Lower leg skin (tissue), 4 donors: ENCODE data around the gene CNP. TPM values are rescaled to one million over a fixed set of nuclear protein-coding genes. Genes with fewer than 3 reads are reported as not detected.
A peak's percentile ranks its signal among the peaks of the same experiment; 100 is the strongest.

Source experiments
- DNase-seq, 2 donors: peaks; one replicate each; pipeline ENCODE4 v3.0.0-alpha.2; 2019; ENCODE audit warnings: low spot score in 2 of 2
- H3K4me3 ChIP-seq: fragments of 200-600 bp; sonication (generic); 2 replicates; pipeline ENCODE4 v1.5.1; 2017; ENCODE audit warnings: mild to moderate bottlenecking, low read depth; ENCODE audit not compliant: poor library complexity, severe bottlenecking
- POLR2A ChIP-seq, 2 donors: fragments of 450-650 bp; IDR thresholded peaks; one replicate each; pipeline ENCODE4 v1.6.1; 2016 to 2017; ENCODE audit warnings: antibody characterized with exemption in 2 of 2, mild to moderate bottlenecking in 1 of 2, moderate library complexity in 1 of 2
- WGBS, 2 donors: methylation state at CpG; one replicate each; pipeline ENCODE4 v1.1.5; 2018; 5-methylcytosine and 5-hydroxymethylcytosine counted together
- intact Hi-C: fragments of 100-400 bp; cut with DNase I; formaldehyde crosslinking; loops from one replicate; pipeline ENCODE4 v1.15.0; 2023; ENCODE audit warnings: low total_unique reads
- total RNA-seq, 4 donors: library from RNA; depleted of rRNA; stranded (reverse); fragments of >200 nt; gene quantifications; one replicate each; pipeline ENCODE4 v1.1.0, GENCODE V29; 2016
- TF ChIP-seq, protein P1 (sequence below), 3 donors: fragments of 450-650 bp; IDR thresholded peaks; one replicate each; pipeline ENCODE4 v1.5.1; 2016; ENCODE audit warnings: antibody characterized with exemption in 3 of 3, mild to moderate bottlenecking in 3 of 3, moderate library complexity in 2 of 3

The CNP gene
- total RNA-seq, 4 donors from 2014 or later: 37.2 to 63.8 (median 44.5) TPM

DNA sequence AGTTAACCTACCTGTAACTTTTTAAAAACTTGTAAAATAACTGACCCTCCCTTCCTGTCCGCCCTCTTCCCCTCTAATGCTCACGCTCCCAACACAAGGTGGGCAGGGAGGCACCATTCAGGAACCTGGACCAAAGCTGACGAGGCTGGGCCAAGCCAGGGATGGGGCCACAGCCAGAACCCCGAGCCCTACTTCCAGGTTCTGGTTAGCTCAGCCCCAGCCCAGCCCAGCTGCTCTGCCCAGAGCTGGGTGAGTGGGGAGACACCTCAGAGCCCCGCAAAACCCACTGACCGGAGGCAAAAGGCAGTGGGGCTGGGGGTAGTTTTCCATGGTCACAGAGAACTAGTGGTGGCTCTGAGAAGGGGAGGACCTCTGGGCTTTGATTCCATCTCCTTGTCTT, 7.4 kb downstream of the CNP start:
- 81 to 89% methylated on average over 6 of the region's 6 CpGs for WGBS, 2 donors
- no peak for DNase-seq
- no peak overlapping the region for H3K4me3 ChIP-seq
- TF ChIP-seq, protein P1, sequence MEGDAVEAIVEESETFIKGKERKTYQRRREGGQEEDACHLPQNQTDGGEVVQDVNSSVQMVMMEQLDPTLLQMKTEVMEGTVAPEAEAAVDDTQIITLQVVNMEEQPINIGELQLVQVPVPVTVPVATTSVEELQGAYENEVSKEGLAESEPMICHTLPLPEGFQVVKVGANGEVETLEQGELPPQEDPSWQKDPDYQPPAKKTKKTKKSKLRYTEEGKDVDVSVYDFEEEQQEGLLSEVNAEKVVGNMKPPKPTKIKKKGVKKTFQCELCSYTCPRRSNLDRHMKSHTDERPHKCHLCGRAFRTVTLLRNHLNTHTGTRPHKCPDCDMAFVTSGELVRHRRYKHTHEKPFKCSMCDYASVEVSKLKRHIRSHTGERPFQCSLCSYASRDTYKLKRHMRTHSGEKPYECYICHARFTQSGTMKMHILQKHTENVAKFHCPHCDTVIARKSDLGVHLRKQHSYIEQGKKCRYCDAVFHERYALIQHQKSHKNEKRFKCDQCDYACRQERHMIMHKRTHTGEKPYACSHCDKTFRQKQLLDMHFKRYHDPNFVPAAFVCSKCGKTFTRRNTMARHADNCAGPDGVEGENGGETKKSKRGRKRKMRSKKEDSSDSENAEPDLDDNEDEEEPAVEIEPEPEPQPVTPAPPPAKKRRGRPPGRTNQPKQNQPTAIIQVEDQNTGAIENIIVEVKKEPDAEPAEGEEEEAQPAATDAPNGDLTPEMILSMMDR (IDR thresholded peaks at IDR 0.05): no peak
- no peak for TF ChIP-seq POLR2A (IDR thresholded peaks at IDR 0.05)
- intact Hi-C loops: no loop called here

DNA sequence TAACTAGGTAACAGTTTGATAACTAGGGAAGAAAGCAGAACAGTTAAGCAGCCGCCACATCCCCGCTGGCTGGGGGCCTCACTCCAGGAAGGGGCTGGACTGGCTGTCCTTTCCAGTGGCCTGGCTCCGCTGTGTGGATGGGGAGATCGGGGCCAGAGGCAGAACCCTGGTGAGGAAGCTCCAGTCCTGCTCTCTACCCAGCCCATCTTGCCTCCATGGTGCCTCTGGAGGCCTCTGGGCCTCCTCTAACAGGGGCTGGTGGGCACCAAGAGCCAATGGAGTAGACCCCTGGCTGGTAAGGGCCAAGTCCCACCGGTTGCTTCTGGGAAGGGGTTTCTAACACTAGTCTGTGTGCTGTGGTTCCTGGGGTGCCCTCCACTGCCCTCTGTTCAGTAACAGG, 8.1 kb downstream of the CNP start:
- no peak for DNase-seq
- no peak for TF ChIP-seq POLR2A (IDR thresholded peaks at IDR 0.05)
- TF ChIP-seq, protein P1 (IDR thresholded peaks at IDR 0.05): no peak
- WGBS, 2 donors: 76 to 92% methylated on average over 5 of the region's 5 CpGs
- intact Hi-C loops: no loop called here
- no peak overlapping the region for H3K4me3 ChIP-seq

DNA sequence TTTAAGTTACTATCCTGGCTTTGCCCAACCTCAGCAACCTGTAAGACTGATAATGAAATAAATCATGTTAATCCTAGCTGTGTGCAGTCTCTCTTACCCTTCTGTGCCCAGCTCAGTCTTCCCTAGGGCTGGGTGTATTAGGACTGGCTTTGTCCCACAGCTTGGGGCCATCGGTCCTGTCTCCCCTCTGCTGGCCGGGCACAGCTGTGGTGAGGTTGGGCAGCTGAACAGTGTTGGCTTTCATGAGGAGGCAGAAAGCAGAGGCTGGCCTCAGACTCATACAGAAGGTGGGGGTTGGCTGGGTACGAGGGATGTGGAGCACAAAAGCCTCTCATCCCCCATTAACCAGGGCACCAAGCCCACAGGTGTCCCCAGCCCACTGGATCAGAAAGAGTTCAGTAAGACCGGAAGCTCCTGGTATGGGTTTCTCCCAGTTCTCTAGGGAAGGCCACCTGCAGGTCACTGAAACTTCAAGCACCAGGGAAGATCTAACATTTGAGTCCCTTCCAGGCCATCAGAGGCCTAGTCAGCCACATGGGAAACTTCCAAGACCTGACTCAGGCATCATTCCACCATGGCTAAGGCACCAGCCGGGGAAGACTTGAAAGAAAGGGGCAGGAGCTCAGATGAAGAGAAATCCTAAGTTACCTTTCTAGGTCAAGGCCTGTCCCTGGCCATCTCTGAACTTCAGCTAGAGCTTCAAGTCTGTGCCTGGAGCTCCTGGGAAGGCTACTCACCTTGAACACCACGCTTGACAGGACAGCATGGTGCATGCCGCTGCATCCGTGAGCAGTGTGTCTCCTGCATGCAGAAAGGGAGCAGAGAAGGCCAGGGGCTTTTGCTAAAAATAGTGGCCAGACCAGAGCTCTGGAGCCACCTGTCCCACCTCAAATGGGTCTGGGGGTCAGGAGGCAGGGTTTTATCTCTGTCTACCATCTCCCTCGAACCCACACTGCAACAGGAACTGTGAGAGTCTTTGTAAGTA, 8.8 kb downstream of the CNP start:
- TF ChIP-seq, protein P1 (IDR thresholded peaks at IDR 0.05): no peak
- TF ChIP-seq POLR2A (IDR thresholded peaks at IDR 0.05): no peak
- WGBS, 2 donors: 74 to 91% methylated on average over 9 of the region's 9 CpGs
- H3K4me3 ChIP-seq: no peak overlapping the region
- intact Hi-C loops: no loop called here
- no peak for DNase-seq

DNA sequence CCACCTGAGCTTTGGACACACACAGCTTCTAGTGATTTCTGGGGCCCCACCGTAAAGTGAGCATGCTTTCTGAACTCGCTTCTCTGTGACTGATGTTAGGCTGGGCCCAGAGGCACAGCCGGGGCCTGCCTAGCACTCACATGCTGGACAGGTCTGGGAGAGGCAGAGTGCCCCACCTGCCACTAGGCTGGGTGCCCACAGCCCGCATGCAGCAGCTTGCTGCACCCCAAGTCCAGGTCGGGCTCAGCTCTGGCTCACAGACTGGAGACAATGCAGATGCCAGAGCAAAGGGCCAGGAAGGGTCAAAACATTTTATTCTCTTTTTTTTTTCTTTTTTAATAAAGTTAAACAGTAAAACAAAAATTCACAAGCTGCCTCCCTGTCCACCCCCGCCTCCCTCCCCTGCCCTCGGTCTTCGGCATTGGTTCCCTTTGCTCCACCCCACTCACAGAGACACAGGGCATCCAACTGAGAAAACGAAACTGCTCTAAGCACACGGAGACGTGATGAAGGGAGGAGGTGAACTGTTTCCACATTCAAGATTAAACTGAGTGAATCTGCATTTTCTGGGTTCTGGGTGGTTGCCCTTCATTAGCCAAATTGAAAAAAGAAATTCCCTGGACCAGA, 9.7 kb downstream of the CNP start:
- TF ChIP-seq, protein P1 (IDR thresholded peaks at IDR 0.05): no peak
- no peak for TF ChIP-seq POLR2A (IDR thresholded peaks at IDR 0.05)
- no peak overlapping the region for H3K4me3 ChIP-seq
- 43 to 47% methylated on average over 11 of the region's 11 CpGs for WGBS, 2 donors

DNA sequence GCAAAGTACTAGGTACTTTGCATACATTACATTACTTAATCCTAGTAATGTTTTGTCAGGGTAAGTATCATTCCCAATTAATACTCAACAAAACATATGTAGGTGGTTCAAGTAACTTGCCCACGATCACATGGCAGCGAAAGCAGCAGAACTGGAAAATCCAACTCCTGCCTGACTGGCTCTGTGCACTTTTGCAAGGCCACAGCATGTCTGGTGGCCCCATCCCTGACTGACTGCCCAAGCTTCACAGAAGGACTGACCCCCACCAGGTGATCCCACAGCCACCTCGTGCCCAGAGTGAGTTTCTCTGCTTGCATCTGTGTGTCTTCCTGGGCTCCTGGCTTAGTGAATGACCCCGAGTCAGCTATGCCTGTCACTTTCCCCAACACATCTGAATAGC, 11.4 kb downstream of the CNP start:
- 50 to 56% methylated on average over 4 of the region's 4 CpGs for WGBS, 2 donors
- no peak for TF ChIP-seq POLR2A (IDR thresholded peaks at IDR 0.05)
- TF ChIP-seq, protein P1 (IDR thresholded peaks at IDR 0.05): no peak
- intact Hi-C loops: no loop called here
- peak; percentile 50 to 78 for DNase-seq
- H3K4me3 ChIP-seq: no peak overlapping the region

More for the DNA sequence above, 9.7 kb downstream of the CNP start:
- DNase-seq: no peak
- intact Hi-C loops: no loop called here
